ENCODE results near the gene SEC24D. TPM values are rescaled to one million over a fixed set of nuclear protein-coding genes. Genes with fewer than 3 reads are reported as not detected.

The SEC24D gene
- total RNA-seq, 4 donors from 2014 or later = 47.4 to 54.9 (median 52.8) TPM

DNA sequence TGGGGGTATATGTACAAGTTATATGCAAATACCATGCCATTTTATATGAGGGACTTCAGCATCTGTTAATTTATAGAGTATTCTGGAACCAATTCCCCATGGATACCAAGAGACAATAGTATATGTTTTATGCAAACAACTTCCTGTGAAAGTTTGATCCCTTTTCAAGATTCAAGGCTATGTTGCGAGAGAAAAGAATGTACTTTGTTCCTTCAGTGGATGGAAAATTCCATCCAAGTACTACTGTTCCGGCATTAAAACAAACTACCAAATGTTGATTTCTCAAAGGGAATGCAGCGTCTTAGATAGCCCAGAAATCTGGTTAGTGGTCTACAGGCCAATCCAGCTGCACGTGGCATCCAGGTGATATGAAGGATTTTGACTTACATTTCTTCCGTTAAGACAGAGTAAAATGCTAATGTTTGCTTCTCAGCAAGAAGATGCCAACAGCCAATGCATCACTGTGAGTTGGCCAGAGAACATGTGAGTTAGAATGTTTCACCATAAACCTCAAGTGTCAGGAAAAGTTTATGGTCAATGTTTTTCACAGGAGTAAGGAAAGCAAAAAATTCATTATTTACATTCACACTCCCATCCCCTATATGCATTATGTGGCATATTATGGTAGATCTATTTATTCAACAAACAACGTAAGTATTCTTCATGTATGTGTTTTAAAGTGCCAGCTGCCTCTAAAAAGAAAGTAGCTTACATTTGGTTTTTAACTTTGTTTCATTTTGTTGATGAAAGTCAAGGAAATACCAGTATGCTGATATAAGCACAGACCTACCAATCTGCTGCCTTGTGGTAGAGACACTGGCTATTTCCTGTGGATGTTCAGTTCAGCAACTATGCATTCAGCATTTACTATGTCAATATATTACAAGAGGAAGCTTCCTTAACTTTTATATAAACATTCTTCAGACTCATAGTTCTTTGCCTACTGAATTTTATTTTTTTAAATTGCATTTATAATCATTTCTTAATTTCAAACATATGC is 106.3 kb downstream of the SEC24D start:
- ATAC-seq (ENCODE audit: low FRiP score) = no peak
- no peak for DNase-seq (ENCODE audit: low spot score)
- TF ChIP-seq, protein P1, sequence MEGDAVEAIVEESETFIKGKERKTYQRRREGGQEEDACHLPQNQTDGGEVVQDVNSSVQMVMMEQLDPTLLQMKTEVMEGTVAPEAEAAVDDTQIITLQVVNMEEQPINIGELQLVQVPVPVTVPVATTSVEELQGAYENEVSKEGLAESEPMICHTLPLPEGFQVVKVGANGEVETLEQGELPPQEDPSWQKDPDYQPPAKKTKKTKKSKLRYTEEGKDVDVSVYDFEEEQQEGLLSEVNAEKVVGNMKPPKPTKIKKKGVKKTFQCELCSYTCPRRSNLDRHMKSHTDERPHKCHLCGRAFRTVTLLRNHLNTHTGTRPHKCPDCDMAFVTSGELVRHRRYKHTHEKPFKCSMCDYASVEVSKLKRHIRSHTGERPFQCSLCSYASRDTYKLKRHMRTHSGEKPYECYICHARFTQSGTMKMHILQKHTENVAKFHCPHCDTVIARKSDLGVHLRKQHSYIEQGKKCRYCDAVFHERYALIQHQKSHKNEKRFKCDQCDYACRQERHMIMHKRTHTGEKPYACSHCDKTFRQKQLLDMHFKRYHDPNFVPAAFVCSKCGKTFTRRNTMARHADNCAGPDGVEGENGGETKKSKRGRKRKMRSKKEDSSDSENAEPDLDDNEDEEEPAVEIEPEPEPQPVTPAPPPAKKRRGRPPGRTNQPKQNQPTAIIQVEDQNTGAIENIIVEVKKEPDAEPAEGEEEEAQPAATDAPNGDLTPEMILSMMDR (IDR thresholded peaks at IDR 0.05) = no peak

DNA sequence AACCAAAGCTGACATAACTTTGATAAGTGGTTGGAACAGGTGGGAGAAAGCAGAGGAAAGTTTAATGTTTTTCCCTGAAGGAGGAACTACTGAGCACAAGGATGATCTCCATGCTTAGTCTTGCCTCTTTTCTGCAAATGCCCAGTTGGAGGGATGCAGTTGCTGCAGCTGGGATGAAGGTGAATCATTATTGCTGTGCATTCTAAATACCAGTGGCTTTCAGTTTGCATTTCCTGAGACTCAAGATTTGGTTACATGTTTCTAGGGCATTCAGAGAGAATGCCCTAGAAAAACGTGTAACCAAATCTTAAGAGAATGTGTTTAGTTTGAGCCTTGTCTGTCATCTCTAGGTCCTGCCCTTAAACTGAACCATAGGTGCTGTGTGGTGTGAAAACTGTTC is 108.6 kb downstream of the SEC24D start:
- no peak for DNase-seq (ENCODE audit: low spot score)
- TF ChIP-seq, protein P1 (IDR thresholded peaks at IDR 0.05) = no peak
- no peak for ATAC-seq (ENCODE audit: low FRiP score)

DNA sequence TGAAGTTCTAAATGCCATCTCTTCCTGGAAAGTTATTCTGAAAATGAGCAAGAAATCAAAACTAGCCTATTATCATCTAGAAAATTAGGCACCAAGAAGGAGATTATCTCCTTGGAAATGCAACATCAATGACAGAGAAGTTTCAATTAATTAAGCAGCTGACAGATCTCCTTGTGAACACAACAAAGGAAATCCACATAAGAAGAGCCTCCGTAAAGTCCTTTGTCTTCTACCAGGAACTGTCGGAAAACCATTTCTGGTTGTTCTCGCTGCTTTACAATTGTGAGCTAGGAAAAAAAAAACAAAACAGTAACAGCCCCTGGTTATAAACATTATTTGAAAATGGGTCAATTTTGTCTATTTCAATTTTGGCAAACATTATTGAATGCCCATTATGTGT is 112.6 kb downstream of the SEC24D start:
- TF ChIP-seq, protein P1 (IDR thresholded peaks at IDR 0.05) = no peak

DNA sequence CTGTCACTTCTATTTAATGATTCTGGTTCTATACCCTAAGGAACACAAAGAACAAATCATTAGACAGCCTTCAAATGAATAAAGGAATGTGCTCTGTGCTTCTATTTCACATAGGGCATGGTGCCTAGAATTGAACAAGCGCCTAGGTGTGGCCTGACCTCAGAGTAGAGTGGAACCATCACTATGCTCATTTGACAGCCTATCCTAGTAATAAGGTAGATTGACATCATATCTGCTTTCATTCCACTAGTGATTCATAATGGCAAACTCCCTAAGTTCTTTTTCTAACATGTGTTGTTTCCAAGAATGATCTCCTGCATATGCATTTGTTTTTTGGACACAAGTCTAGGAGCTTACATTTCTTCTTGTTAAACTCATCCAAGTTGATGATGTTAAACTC is 114.2 kb downstream of the SEC24D start:
- no peak for ATAC-seq (ENCODE audit: low FRiP score)
- no peak for DNase-seq (ENCODE audit: low spot score)
- TF ChIP-seq, protein P1 (IDR thresholded peaks at IDR 0.05) = no peak

More for the DNA sequence above, 112.6 kb downstream of the SEC24D start:
- ATAC-seq (ENCODE audit: low FRiP score) (no peak), DNase-seq (ENCODE audit: low spot score) (no peak)

DNA sequence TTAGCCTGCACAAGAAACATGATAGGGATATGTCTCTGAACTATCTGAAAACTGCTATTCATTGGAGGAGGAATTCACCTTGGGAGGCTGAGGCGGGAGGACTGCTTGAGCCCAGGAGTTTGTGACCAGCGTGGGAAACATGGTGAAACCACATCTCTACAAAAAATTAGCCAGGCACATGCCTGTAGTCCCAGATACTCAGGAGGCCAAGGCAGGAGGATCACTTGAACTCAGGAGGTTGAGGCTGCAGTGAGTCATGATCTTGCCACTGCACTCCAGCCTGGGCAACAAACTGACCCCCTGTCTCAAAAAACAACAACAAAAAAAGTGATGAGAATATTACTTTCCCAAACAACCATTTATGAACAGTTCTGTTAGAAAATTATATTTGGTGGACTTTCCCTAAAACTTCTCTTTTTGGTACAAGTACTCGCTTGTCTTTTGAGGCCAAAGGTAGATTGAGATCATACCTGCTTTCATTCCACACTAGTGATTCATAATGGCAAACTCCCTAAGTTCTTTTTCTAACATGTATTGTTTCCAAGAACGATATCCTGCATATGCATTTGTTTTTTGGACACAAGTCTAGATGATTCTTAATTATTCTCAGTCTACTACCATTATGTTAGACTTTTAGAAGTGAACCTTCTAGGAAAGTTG is 117.3 kb downstream of the SEC24D start:
- TF ChIP-seq, protein P1 (IDR thresholded peaks at IDR 0.05) = no peak
- DNase-seq (ENCODE audit: low spot score) = no peak
- no peak for ATAC-seq (ENCODE audit: low FRiP score)

DNA sequence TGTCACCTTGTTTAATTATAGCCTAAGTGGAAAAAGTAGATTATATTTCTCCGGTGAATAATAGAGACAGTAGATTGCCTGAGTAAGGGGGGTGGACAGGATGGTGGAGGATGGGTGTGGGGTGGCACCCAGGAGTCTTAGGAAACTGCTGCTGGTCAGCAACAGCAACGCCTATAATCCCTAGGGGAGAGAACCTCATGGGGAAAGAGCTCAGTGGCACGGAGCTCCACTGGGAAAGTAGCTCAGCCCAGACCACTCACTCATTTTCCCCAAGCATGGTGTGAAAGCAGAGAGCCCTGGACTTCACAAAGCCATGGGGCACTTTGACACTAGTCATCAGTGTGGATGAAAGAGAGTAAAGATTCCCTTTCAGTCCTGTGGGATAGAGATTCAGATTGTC is 119.6 kb downstream of the SEC24D start:
- no peak for DNase-seq (ENCODE audit: low spot score)
- ATAC-seq (ENCODE audit: low FRiP score) = no peak
- TF ChIP-seq, protein P1 (IDR thresholded peaks at IDR 0.05) = no peak
